ENCODE measurements around the gene FAM83B.

- no peak for TF ChIP-seq TAF1 (IDR thresholded peaks at IDR 0.05; ENCODE audit: low read depth)
- no peak for TF ChIP-seq NFIC (IDR thresholded peaks at IDR 0.05)
- no peak for TF ChIP-seq CREB1 (IDR thresholded peaks at IDR 0.05; ENCODE audit: low read depth)
- no peak for TF ChIP-seq RAD21 (IDR thresholded peaks at IDR 0.05; ENCODE audit: low read depth)
- TF ChIP-seq EP300 (IDR thresholded peaks at IDR 0.05; ENCODE audit: borderline replicate concordance): no peak
- TF ChIP-seq, protein P1, sequence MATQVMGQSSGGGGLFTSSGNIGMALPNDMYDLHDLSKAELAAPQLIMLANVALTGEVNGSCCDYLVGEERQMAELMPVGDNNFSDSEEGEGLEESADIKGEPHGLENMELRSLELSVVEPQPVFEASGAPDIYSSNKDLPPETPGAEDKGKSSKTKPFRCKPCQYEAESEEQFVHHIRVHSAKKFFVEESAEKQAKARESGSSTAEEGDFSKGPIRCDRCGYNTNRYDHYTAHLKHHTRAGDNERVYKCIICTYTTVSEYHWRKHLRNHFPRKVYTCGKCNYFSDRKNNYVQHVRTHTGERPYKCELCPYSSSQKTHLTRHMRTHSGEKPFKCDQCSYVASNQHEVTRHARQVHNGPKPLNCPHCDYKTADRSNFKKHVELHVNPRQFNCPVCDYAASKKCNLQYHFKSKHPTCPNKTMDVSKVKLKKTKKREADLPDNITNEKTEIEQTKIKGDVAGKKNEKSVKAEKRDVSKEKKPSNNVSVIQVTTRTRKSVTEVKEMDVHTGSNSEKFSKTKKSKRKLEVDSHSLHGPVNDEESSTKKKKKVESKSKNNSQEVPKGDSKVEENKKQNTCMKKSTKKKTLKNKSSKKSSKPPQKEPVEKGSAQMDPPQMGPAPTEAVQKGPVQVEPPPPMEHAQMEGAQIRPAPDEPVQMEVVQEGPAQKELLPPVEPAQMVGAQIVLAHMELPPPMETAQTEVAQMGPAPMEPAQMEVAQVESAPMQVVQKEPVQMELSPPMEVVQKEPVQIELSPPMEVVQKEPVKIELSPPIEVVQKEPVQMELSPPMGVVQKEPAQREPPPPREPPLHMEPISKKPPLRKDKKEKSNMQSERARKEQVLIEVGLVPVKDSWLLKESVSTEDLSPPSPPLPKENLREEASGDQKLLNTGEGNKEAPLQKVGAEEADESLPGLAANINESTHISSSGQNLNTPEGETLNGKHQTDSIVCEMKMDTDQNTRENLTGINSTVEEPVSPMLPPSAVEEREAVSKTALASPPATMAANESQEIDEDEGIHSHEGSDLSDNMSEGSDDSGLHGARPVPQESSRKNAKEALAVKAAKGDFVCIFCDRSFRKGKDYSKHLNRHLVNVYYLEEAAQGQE (IDR thresholded peaks at IDR 0.05; ENCODE audit: low read depth): no peak
These were observed 125.3 kb downstream of the FAM83B start for GRCh38 chr6:54971825-54972224.
